Panc1 (cell line): ENCODE results near the gene MAMDC2.

Source experiments
- POLR2AphosphoS5 ChIP-seq: IDR thresholded peaks from 2 replicates; pipeline ENCODE4 v1.6.1; 2012; ENCODE audit warnings: mild to moderate bottlenecking, low read depth, low read length, moderate library complexity
- TCF7L2 ChIP-seq: IDR thresholded peaks from 2 replicates; pipeline ENCODE4 v1.6.1; 2011; ENCODE audit warnings: mild to moderate bottlenecking, low read depth, low read length, inconsistent platforms
- TF ChIP-seq, protein P1 (sequence below): fragments of 450-650 bp; IDR thresholded peaks from 2 replicates; pipeline ENCODE4 v1.5.1; 2017; ENCODE audit warnings: mild to moderate bottlenecking
- TF ChIP-seq, protein P2 (sequence below), 2 experiments: IDR thresholded peaks; 2 replicates each; pipeline ENCODE4 v1.6.1; 2011 to 2012; ENCODE audit warnings: low read depth in 2 of 2, control low read depth in 1 of 2, low read length in 1 of 2, mild to moderate bottlenecking in 1 of 2, moderate library complexity in 1 of 2; ENCODE audit not compliant: insufficient read depth in 1 of 2

DNA sequence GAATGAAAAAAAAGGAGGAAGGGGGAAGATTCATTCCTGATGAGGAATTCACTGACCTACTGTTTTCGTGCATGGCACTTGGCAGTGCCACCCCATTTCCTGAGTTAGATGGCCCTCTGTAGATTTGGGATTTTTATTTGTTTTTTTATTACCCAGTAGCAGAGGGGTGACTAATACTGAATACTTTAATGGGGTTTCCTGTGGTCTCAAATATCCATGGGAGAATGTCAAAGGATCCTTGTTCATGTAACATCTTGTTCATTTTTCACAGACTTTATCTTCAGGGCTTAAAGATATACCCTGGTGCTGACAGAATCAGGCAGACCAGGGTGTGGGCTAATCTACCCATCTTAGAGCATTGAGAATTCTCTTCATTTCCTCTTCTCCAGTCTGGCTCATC is 93.0 kb downstream of the MAMDC2 start:
- TF ChIP-seq, protein P1, sequence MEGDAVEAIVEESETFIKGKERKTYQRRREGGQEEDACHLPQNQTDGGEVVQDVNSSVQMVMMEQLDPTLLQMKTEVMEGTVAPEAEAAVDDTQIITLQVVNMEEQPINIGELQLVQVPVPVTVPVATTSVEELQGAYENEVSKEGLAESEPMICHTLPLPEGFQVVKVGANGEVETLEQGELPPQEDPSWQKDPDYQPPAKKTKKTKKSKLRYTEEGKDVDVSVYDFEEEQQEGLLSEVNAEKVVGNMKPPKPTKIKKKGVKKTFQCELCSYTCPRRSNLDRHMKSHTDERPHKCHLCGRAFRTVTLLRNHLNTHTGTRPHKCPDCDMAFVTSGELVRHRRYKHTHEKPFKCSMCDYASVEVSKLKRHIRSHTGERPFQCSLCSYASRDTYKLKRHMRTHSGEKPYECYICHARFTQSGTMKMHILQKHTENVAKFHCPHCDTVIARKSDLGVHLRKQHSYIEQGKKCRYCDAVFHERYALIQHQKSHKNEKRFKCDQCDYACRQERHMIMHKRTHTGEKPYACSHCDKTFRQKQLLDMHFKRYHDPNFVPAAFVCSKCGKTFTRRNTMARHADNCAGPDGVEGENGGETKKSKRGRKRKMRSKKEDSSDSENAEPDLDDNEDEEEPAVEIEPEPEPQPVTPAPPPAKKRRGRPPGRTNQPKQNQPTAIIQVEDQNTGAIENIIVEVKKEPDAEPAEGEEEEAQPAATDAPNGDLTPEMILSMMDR, result no peak
- TF ChIP-seq TCF7L2 (no peak), POLR2AphosphoS5 (no peak)
- TF ChIP-seq, protein P2, sequence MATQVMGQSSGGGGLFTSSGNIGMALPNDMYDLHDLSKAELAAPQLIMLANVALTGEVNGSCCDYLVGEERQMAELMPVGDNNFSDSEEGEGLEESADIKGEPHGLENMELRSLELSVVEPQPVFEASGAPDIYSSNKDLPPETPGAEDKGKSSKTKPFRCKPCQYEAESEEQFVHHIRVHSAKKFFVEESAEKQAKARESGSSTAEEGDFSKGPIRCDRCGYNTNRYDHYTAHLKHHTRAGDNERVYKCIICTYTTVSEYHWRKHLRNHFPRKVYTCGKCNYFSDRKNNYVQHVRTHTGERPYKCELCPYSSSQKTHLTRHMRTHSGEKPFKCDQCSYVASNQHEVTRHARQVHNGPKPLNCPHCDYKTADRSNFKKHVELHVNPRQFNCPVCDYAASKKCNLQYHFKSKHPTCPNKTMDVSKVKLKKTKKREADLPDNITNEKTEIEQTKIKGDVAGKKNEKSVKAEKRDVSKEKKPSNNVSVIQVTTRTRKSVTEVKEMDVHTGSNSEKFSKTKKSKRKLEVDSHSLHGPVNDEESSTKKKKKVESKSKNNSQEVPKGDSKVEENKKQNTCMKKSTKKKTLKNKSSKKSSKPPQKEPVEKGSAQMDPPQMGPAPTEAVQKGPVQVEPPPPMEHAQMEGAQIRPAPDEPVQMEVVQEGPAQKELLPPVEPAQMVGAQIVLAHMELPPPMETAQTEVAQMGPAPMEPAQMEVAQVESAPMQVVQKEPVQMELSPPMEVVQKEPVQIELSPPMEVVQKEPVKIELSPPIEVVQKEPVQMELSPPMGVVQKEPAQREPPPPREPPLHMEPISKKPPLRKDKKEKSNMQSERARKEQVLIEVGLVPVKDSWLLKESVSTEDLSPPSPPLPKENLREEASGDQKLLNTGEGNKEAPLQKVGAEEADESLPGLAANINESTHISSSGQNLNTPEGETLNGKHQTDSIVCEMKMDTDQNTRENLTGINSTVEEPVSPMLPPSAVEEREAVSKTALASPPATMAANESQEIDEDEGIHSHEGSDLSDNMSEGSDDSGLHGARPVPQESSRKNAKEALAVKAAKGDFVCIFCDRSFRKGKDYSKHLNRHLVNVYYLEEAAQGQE (IDR thresholded peaks at IDR 0.05; ENCODE audit: insufficient read depth in 1 of 2, low read depth in 2 of 2, low read length in 1 of 2), result no peak
